HG02870 (cell line): ENCODE results near the gene ANK2.

Source experiments
- ATAC-seq: cut with Tn5 transposase; IDR thresholded peaks from one replicate; pipeline ENCODE4 v1.9.1; 2021; ENCODE audit warnings: mild to moderate bottlenecking, moderate library complexity; ENCODE audit not compliant: unreplicated experiment

ANK2 gene

DNA sequence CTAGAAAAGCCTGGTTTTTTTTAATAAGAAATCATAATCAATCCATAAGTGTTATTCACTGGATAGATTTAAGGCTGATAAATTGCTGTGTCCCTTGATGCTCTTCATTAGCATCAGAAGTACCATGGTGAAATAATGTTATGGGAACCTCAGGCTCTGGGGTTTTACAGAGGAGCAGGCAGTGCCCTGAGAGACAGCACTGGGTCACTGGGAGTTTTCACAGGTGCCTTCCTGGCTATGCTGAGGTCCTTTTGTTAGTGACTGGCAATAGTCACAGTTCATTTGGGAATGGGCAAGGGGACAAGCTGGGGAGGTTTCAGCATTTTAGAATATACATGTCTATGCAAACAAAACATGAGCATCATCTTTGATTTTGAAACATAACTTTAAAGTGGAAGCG, 38.6 kb downstream of the ANK2 start:
- ATAC-seq, result no peak

DNA sequence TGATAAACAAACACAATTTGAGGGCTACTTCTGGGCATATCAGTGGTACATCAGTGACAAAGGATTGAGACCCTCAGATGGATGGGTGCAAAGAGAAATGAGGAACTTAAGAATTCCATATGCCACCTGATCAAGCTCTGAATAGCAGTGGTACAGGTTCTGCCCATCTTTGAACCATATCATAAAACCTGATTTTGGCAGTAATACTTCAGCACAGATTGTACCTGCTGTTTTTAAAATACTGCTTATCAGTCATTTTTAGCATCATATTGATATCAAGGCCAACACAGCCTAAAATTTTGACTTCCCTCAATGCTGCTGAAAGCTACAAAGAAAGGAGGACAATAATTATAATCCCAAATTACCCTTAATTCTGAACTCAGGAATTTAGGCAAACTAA, 41.5 kb downstream of the ANK2 start:
- ATAC-seq, result no peak

GRCh38 chr4:113094331-113094730, 44.9 kb downstream of the ANK2 start:
- no peak for ATAC-seq

GRCh38 chr4:113094802-113095201, 45.3 kb downstream of the ANK2 start:
- ATAC-seq, result no peak

GRCh38 chr4:113101669-113102068, 52.2 kb downstream of the ANK2 start:
- no peak for ATAC-seq

GRCh38 chr4:113103556-113103955, 54.1 kb downstream of the ANK2 start:
- no peak for ATAC-seq

GRCh38 chr4:113106108-113106507, 56.7 kb downstream of the ANK2 start:
- no peak for ATAC-seq

GRCh38 chr4:113109106-113109718, 59.8 kb downstream of the ANK2 start:
- ATAC-seq, result no peak

DNA sequence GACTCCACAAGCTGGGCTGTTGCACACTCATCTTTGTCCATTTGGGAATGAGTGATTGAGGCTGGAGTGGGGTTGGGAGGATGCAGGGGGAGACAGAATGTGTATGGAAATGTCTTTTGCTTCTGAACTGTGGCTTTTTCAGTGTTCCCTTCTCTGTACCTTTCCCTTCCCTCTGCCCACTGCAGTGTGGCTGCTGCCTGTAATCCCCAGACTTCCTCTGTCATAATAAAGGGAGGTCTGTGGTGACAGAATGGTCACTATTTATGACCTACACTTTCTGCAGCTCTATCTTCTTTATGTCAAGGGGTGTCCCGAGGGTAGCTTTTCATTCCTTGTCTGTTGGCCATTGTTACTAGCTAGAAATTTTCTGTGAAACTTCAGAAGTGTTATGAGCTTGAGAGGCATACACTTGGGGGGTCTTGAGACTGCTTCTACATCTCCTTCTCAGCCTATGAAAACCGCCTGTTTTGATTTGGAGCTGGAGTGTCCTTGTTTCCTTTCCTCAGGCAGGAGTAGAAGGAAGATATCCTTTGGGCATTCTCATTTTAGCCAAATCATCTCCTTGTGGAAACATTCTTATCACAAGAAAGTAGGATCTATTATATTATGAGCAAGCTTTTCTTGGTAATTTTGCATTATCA, 63.0 kb downstream of the ANK2 start:
- no peak for ATAC-seq

- ATAC-seq, result no peak
Observed at GRCh38 chr4:113113151-113113550, 63.7 kb downstream of the ANK2 start.

DNA sequence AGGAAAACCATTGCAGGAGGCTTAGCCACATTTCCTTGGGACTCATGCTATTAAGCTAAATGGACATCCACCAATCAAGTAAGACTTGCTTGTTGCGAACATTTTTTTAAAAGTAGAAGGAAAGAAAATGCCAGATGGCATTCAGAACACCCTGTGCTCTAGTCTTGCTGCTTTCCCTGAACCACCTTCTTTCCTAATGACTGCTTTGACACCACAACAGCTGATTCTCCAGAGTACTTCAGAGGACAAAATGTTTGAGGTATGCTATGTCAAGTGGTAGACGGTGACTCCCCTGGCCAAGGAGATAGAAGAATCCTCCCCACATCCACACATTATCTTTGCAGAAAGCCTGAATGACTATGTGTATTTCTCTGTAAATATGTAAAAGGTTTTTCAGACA, 65.4 kb downstream of the ANK2 start:
- no peak for ATAC-seq

DNA sequence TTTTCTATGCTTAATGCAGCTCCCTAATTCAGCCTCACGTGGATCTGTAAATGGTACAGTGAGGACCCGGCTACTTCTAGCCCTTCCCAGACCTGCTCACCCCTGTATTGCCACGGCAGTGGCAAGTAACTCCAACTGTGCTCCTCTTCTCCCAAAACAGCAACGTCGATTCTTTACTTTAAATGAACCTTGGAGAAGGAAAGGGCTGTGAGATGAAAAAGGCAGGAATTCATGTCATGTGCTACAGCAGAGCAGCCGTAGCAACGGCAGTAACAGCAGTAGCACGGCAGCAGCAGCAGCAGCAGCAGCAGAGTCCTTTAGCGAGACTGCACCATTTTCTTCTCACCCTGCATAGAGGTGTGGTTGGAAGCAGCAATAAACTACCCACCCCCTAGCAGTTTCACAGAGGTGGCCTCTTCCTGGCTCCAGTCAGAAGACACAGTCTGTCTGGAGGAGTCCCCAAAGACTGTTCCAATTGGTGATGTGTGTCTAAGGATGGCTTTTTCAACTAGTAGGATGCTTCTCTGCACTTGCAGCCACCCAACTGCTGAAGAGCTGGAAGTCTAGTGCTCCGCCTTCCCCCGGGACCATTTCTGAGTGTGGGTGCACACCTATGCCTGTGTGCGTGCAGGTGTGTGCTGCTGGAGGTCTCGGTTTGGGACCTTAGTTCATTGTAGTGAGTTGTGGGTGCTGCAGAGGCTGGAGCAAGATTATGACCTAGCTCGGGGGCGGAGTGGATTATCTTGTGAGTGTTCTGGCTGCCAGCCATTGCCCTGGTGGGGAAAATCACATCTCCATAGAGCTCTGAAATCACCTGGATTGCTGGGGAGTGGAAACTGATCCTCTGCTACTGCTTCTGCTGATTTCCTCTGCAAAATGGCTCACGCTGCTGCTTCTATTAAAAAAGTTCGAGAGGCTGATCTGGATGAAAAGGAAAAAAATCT, 67.2 kb downstream of the ANK2 start:
- no peak for ATAC-seq

DNA sequence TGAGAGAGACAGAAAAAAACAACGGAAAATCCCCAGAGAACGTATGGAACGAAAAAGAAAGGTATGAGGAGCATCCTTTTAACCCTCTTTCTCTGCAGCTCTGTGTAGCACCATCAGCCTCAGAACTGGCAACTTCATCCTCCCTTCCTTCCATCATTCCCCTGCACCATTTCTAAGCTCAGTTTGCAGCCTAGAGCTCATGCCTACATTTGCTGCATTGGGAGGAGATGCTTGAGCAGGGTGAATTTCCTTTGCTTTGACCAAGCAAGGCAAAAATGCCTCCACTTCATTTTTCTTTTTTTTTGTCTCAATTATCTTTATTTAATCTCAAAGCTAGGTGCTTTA, 67.9 kb downstream of the ANK2 start:
- no peak for ATAC-seq

GRCh38 chr4:113122066-113122465, 72.6 kb downstream of the ANK2 start:
- peak; percentile 72 for ATAC-seq

- no peak for ATAC-seq
Observed at GRCh38 chr4:113125418-113125817, 76.0 kb downstream of the ANK2 start.

DNA sequence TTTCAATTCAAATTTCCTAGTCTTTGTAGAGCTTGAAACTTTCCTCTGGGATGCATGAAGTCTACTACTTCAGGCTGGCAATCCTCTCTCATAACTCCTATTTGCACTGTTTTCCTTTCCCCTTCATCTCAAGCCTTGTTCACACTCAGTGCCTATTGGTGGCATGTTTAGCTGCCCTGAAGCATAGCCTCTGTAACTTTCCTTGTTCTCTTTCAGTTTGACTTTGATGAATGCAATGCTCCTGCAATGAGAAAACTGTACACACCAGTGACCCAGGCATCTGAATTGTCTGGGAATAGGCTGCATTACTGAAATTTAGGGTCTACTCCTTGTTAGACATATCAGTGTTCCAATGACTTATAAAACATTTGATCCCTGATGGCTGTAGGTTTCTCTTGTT, 81.7 kb downstream of the ANK2 start:
- ATAC-seq, result no peak

DNA sequence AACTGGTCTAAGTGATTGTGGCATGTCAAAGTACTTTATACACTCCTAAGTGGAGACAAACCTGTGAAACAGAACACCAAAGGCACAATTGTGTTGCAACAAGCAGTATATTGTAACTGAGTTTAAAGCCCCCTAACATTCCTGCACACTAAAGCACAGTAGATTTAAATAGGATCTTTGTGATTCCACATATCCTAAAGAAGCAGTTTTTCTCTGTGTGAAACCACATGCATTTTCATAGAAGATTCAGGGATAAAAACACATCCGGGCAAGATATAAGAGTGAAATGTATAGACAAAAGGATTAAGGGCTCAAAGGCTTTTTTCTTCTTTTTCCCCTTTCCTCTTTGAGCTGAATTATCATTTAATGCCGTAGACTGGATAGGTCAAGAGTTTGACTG, 82.2 kb downstream of the ANK2 start:
- no peak for ATAC-seq

- ATAC-seq, result peak; percentile 53
Observed at GRCh38 chr4:113141901-113142346, 92.5 kb downstream of the ANK2 start.

DNA sequence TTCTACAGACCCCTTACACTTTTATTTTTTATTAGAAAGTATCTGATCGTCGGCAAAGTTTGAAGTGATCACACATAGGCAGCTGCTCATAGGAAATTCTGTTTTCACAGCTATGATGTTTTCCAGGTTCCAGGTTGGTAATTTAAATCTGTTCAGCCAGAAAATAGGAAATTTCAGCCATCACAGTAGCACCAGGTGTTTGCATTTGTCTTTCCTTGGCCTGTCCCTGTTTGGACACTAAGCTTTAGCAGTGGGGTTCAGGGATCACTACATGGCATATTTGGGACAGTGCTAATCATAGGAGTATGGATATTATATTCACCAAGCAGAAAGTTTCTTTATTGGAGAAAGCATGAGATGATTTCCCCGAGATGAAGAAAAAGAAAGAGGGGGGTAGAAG, 92.9 kb downstream of the ANK2 start:
- no peak for ATAC-seq

DNA sequence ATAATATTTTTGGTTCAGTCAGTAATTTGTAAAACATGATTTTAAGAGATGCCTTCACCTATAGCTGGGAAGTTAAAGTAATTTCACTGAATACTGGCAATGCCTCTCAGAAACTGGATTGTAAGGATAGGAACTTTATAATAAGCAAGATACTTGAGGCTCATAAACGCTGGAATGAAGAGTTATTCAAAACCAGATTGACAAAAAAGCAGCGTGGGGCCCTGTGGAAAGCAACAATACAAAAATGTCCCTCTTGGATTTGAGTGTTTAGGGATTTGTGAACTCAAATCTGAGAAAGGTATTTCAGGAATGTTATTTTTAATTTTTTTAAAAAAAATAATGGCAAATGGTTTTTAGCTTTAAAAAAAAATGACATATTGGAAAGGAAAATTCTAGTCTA, 94.6 kb downstream of the ANK2 start:
- ATAC-seq, result no peak

- no peak for ATAC-seq
Observed at GRCh38 chr4:113145147-113145518, 95.7 kb downstream of the ANK2 start.
